K562 (cell line): ENCODE results near the gene MAST4. TPM values are rescaled to one million over a fixed set of nuclear protein-coding genes. Genes with fewer than 3 reads are reported as not detected.

Source experiments
- ATAC-seq: fragments of 200-7000 bp; cut with Tn5 transposase; 3 replicates; pipeline ENCODE4 v1.9.1; 2020; ENCODE audit warnings: moderate library complexity
- BruUV-seq: library from RNA; stranded (reverse); fragments of 400-500 nt; replicated peaks from 2 replicates; lab custom pipeline; 2021; lab: Mats Ljungman, UMichigan
- CTCF ChIA-PET: fragments of 300-600 bp; formaldehyde crosslinking; extraction: SDS; loops from one replicate; lab custom pipeline; 2021; ENCODE audit warnings: low intra/inter-chr PET ratio; lab: Yijun Ruan, JAX
- POLR2A ChIA-PET: fragments of 300-600, 350-650 bp; sonication (Branson Sonifier 250); formaldehyde crosslinking; extraction: SDS; loops from one replicate; lab custom pipeline; 2021; ENCODE audit warnings: antibody characterized with exemption, inconsistent platforms; lab: Yijun Ruan, JAX
- DNase-seq, 4 experiments: peaks; one replicate each; pipeline versions ENCODE4 v3.0.0 to v3.0.0-alpha.2; 2011 to 2018; ENCODE audit warnings: low spot score in 3 of 4, mixed read lengths in 3 of 4; ENCODE audit errors: extremely low read depth in 1 of 4
- FAIRE-seq: peaks from 2 replicates; lab custom pipeline; 2011; peaks lifted over from hg19 to GRCh38; lab: Jason Lieb, UNC
- H2AFZ ChIP-seq: 2 replicates; pipeline ENCODE4 v1.6.0; 2011; ENCODE audit warnings: low read depth, low read length, control low read depth, inconsistent platforms
- H3K27ac ChIP-seq: fragments of 200-600 bp; 3 replicates; pipeline ENCODE4 v1.8.0; 2011; ENCODE audit warnings: low read depth, mild to moderate bottlenecking, control low read depth, inconsistent platforms, low read length, moderate library complexity, mixed read lengths; ENCODE audit errors: extremely low read depth
- H3K27me3 ChIP-seq, 2 experiments: fragments of 300-600 bp in 1 of 2; 2 replicates in 1 of 2; 3 replicates in 1 of 2; pipeline versions ENCODE4 v1.6.0 to v1.8.0; 2011; ENCODE audit warnings: inconsistent platforms in 2 of 2, low read length in 2 of 2, mild to moderate bottlenecking in 1 of 2, mixed read lengths in 1 of 2, moderate library complexity in 1 of 2; ENCODE audit not compliant: control insufficient read depth in 2 of 2, insufficient read depth in 2 of 2
- H3K36me3 ChIP-seq: fragments of 300-600 bp; 3 replicates; pipeline ENCODE4 v1.8.0; 2011; ENCODE audit warnings: mild to moderate bottlenecking, low read length, inconsistent platforms; ENCODE audit not compliant: control insufficient read depth, insufficient read depth
- H3K4me1 ChIP-seq, 2 experiments: fragments of 200-600 bp in 1 of 2; replicated peaks in 1 of 2; 2 replicates in 1 of 2; 3 replicates in 1 of 2; pipeline versions ENCODE4 v1.5.1 to v1.8.0; 2011; ENCODE audit warnings: inconsistent platforms in 2 of 2, low read length in 2 of 2, mild to moderate bottlenecking in 1 of 2, mixed read lengths in 1 of 2, moderate library complexity in 1 of 2; ENCODE audit not compliant: control insufficient read depth in 2 of 2, insufficient read depth in 2 of 2
- H3K4me2 ChIP-seq: 2 replicates; pipeline ENCODE4 v1.6.1; 2011; ENCODE audit warnings: low read length, control low read depth, inconsistent platforms, mixed read lengths; ENCODE audit not compliant: insufficient read depth
- H3K4me3 ChIP-seq: fragments of 200-600 bp; sonication (generic), shearing (Covaris generic); 2 replicates; pipeline ENCODE4 v1.5.1; 2016; ENCODE audit warnings: control low read depth, inconsistent platforms
- H3K79me2 ChIP-seq: fragments of 200-600 bp; 3 replicates; pipeline ENCODE4 v1.8.0; 2011; ENCODE audit warnings: low read length, inconsistent platforms; ENCODE audit not compliant: control insufficient read depth, insufficient read depth
- H3K9ac ChIP-seq, 2 experiments: 2 replicates each; pipeline versions ENCODE4 v1.6.0 to v1.6.1; 2011; ENCODE audit warnings: low read depth in 2 of 2, low read length in 2 of 2, control low read depth in 1 of 2, inconsistent platforms in 1 of 2, mild to moderate bottlenecking in 1 of 2, mixed read lengths in 1 of 2; ENCODE audit not compliant: insufficient read depth in 1 of 2
- H3K9me1 ChIP-seq: one replicate; pipeline ENCODE4 v1.6.0; 2011; ENCODE audit warnings: inconsistent platforms, mild to moderate bottlenecking, low read length, moderate library complexity; ENCODE audit not compliant: control insufficient read depth, insufficient read depth
- H3K9me3 ChIP-seq: replicated peaks from 2 replicates; pipeline ENCODE4 v1.5.1; 2011; ENCODE audit warnings: low read depth, low read length, inconsistent platforms; ENCODE audit not compliant: control insufficient read depth, insufficient read depth
- H4K20me1 ChIP-seq: replicated peaks from 2 replicates; pipeline ENCODE4 v1.6.1; 2011; ENCODE audit warnings: low read length, inconsistent platforms, mixed read lengths; ENCODE audit not compliant: control insufficient read depth, insufficient read depth
- CBFA2T2 ChIP-seq: fragments of 450-650 bp; conservative IDR thresholded peaks from 2 replicates; pipeline ENCODE4 v1.6.1; 2017; ENCODE audit warnings: mild to moderate bottlenecking
- HCFC1 ChIP-seq: IDR thresholded peaks from 2 replicates; pipeline ENCODE4 v1.6.1; 2012; ENCODE audit warnings: low read depth, low read length, improper control_type of control experiment
- IRF2 ChIP-seq: sonication (generic); formaldehyde crosslinking; IDR thresholded peaks from 2 replicates; pipeline ENCODE4 v1.8.1; 2022; ENCODE audit warnings: mild to moderate bottlenecking, missing genetic modification reagents
- LCOR ChIP-seq: sonication (generic); formaldehyde crosslinking; IDR thresholded peaks from 2 replicates; pipeline ENCODE4 v1.8.0; 2022; ENCODE audit warnings: mild to moderate bottlenecking, missing genetic modification reagents
- MECOM ChIP-seq: fragments of 250-450 bp; sonication (Bioruptor Pico); IDR thresholded peaks from 2 replicates; pipeline ENCODE4 v1.8.0; 2022; ENCODE audit warnings: inconsistent platforms
- RFX7 ChIP-seq: fragments of 250-450 bp; sonication (Bioruptor Pico); IDR thresholded peaks from 2 replicates; pipeline ENCODE4 v1.5.1; 2021; ENCODE audit warnings: mild to moderate bottlenecking
- SP1 ChIP-seq: sonication (generic); formaldehyde crosslinking; IDR thresholded peaks from 2 replicates; pipeline ENCODE4 v1.8.1; 2022; ENCODE audit warnings: mild to moderate bottlenecking, missing genetic modification reagents
- TSC22D4 ChIP-seq: fragments of 450-650 bp; IDR thresholded peaks from 2 replicates; pipeline ENCODE4 v1.6.1; 2016; ENCODE audit warnings: missing genetic modification characterization, missing biosample characterization, control low read depth
- ZNF140 ChIP-seq: fragments of 250-450 bp; sonication (Bioruptor Pico); IDR thresholded peaks from 2 replicates; pipeline ENCODE4 v1.8.0; 2021; ENCODE audit warnings: moderate library complexity, mild to moderate bottlenecking, inconsistent platforms
- WGBS: fragments of 100-300 bp; shearing (Covaris generic); methylation state at CpG from one replicate; pipeline ENCODE4 v1.1.6; 2016; ENCODE audit warnings: low coverage, mixed read lengths; ENCODE audit not compliant: insufficient coverage; ENCODE audit errors: missing lambda C conversion rate; 5-methylcytosine and 5-hydroxymethylcytosine counted together
- in situ Hi-C: fragments of 300-500 bp; cut with MboI; formaldehyde crosslinking; loops from 4 replicates; pipeline ENCODE4 v1.15.0; 2018; ENCODE audit warnings: inconsistent platforms, mixed read lengths
- intact Hi-C: fragments of 100-400 bp; cut with micrococcal nuclease; formaldehyde crosslinking; loops from 2 replicates; pipeline ENCODE4 v1.14.2; 2022
- polyA plus RNA-seq, 8 experiments: library from polyadenylated mRNA; depleted of rRNA in 4 of 8; stranded (reverse) in 5 of 8; unstranded in 3 of 8; fragments of >200 nt; fragmentation: Nextera tagmentation in 2 of 8; fragmentation: Illumina TruSeq in 1 of 8; extraction: Ambion mirVana in 2 of 8; extraction: Trizol in 1 of 8; gene quantifications; 2 replicates each; pipeline versions ENCODE4 v1.2.1 to v1.2.3, GENCODE V29; 2011 to 2014; ENCODE audit warnings: inconsistent platforms in 1 of 8, missing spikeins in 1 of 8
- total RNA-seq, 7 experiments: library from RNA; depleted of rRNA in 6 of 7; stranded (reverse); fragments of >200 nt in 6 of 7; fragmentation: Illumina TruSeq in 2 of 7; extraction: Trizol in 2 of 7; gene quantifications; 2 replicates each; pipeline versions ENCODE4 v1.2.1 to v1.2.3, GENCODE V29; 2011 to 2021; ENCODE audit warnings: low replicate concordance in 1 of 7

Gene MAST4
- total and polyA plus RNA-seq, 9 of the 15 experiments (the other 6 are each of a cell fraction or from before 2014, with no cell fraction given): 0.88 to 10.1 (median 5.2) TPM

GRCh38 chr5:66554884-66555283 lies 41.3 kb upstream of the MAST4 start:
- no peak for FAIRE-seq
- in situ Hi-C loops: no loop called here
- 0% methylated on average over 2 of the region's 2 CpGs for WGBS

GRCh38 chr5:66558560-66558959 lies 37.6 kb upstream of the MAST4 start:
- FAIRE-seq: no peak
- Histone ChIP-seq H3K4me3 (no peak overlapping the region), H3K4me1 (no peaks in the 10 kb centered on the region), H3K9ac (no peak overlapping the region), H3K36me3 (no peaks in the 10 kb centered on the region), H4K20me1 (no peaks in the 10 kb centered on the region), H3K79me2 (no peaks in the 10 kb centered on the region), H3K9me3 (no peaks in the 10 kb centered on the region), H3K27me3 (no peaks in the 10 kb centered on the region), H2AFZ (no peak overlapping the region), H3K4me2 (no peak overlapping the region), H3K27ac (no peak overlapping the region), H3K9me1 (no peaks in the 10 kb centered on the region)
- DNase-seq: no peak
- intact Hi-C loops: no loop called here
- BruUV-seq: no TSS peak
- TF ChIP-seq HCFC1 (no peak), LCOR (CRISPR knock-in tag) (no peak)
- ATAC-seq: no peak
- CTCF ChIA-PET: no interaction called here
- in situ Hi-C loops: no loop called here
- WGBS: 6% methylated on average over 3 of the region's 3 CpGs
- POLR2A ChIA-PET: interaction anchor here (1.1 kb wide), 1 partner anchor 19 kb away, joined by 3 read pairs; no protein-coding TSS in a partner anchor

More at GRCh38 chr5:66554884-66555283, 41.3 kb upstream of the MAST4 start:
- H3K36me3 ChIP-seq: no peaks in the 10 kb centered on the region
- intact Hi-C loops: no loop called here
- H3K79me2 ChIP-seq: no peaks in the 10 kb centered on the region
- POLR2A ChIA-PET: no interaction called here
- H3K27ac ChIP-seq: no peak overlapping the region
- H3K4me3 ChIP-seq: no peak overlapping the region
- DNase-seq (no peak), ATAC-seq (no peak)
- no peaks in the 10 kb centered on the region for H3K9me1 ChIP-seq
- no peaks in the 10 kb centered on the region for H3K27me3 ChIP-seq
- H2AFZ ChIP-seq: no peak overlapping the region
- H3K9me3 ChIP-seq: no peaks in the 10 kb centered on the region
- TF ChIP-seq ZNF140: no peak
- no peak for TF ChIP-seq IRF2 (CRISPR knock-in tag)
- no peak for TF ChIP-seq TSC22D4 (tag)
- TF ChIP-seq SP1 (CRISPR knock-in tag): no peak
- TF ChIP-seq RFX7 (CRISPR knock-in tag): no peak
- no peak for TF ChIP-seq MECOM (CRISPR knock-in tag)
- no peak for TF ChIP-seq CBFA2T2
- TF ChIP-seq, all 486 proteins: peak for 0
- CTCF ChIA-PET: no interaction called here
- Histone ChIP-seq H3K9ac (no peak overlapping the region), H4K20me1 (no peaks in the 10 kb centered on the region), H3K4me1 (no peaks in the 10 kb centered on the region), H3K4me2 (no peak overlapping the region)
- no TSS peak for BruUV-seq
